ENCODE results near the gene KCTD17.

- no peak for TF ChIP-seq POLR2AphosphoS5 (IDR thresholded peaks at IDR 0.05)
- TF ChIP-seq, protein P1, sequence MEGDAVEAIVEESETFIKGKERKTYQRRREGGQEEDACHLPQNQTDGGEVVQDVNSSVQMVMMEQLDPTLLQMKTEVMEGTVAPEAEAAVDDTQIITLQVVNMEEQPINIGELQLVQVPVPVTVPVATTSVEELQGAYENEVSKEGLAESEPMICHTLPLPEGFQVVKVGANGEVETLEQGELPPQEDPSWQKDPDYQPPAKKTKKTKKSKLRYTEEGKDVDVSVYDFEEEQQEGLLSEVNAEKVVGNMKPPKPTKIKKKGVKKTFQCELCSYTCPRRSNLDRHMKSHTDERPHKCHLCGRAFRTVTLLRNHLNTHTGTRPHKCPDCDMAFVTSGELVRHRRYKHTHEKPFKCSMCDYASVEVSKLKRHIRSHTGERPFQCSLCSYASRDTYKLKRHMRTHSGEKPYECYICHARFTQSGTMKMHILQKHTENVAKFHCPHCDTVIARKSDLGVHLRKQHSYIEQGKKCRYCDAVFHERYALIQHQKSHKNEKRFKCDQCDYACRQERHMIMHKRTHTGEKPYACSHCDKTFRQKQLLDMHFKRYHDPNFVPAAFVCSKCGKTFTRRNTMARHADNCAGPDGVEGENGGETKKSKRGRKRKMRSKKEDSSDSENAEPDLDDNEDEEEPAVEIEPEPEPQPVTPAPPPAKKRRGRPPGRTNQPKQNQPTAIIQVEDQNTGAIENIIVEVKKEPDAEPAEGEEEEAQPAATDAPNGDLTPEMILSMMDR (IDR thresholded peaks at IDR 0.05): no peak
These were observed 19.4 kb upstream of the KCTD17 start for GRCh38 chr22:37032134-37032534.

Data from esophagus muscularis mucosa (tissue), 3 donors.